ENCODE measurements around the gene KLRC1.
"Not testable (repeated sequence)": the region's sequence is repeated elsewhere in the genome, so short reads cannot be mapped to it uniquely, and the experiment has no call there.

KLRC1 gene

GRCh38 chr12:10453156-10453555, at the start of gene KLRC1:
KLRC1 (minus strand) TSS chr12:10453377; CDS start chr12:10451156, 2,221 bp downstream.
- no peak for DNase-seq

DNA sequence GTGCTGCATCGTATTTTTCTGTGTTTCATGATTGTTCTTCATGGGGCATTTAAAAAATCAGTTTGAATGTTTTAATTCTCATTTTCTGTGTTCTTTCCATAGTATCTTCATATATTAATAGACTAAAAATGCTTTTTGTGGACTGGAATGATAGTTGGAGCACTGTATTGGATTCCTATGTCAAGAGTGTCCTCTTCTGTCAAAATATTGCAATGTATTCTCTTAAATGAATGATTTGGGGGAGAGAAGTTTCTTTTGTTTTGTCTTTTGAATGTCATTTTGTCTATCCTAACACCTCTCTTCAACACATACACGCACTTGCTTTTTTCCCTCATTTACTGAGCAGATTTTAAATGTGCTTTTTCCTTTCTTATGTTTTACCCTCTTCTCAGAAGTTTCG, 47.9 kb upstream of the KLRC1 start:
- no peak for DNase-seq

DNA sequence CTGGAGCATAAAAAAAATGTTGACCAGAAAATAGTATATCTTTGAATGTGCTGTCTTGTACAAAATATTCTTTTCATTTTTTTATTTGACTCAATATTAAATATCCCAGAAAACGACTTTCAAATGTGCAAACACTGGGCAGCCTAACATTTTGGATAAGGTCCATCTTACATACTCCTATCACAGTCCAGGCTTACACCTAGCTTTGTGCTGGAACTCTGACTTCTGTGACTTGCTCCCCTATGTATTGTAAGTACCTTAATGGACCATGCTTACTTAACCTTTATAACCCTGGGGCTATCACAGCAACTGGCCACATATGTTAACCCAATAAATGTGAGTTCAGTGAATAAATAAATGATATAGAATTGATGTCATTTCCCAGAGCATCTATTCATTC, 44.9 kb upstream of the KLRC1 start:
- DNase-seq = no peak

GRCh38 chr12:10497602-10498001, 44.4 kb upstream of the KLRC1 start:
- DNase-seq = no peak

DNA sequence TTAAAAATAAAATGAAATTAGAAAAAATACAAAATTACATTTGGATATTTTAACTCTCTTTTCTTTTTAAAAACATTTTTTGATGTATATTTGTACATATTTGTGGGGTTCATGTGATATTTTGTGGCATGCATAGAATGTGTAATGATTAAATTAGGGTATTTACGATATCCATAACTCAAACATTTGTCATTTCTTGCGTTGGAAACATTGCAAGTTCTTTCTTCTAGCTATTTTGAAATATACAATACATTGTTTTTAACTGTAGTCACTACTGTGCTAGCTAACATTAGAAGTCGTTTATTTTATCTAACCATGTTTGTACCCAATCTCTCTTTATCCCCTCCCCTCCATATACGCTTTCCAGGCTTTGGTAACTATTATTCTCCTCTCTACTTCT, 38.6 kb upstream of the KLRC1 start:
- DNase-seq = no peak

DNA sequence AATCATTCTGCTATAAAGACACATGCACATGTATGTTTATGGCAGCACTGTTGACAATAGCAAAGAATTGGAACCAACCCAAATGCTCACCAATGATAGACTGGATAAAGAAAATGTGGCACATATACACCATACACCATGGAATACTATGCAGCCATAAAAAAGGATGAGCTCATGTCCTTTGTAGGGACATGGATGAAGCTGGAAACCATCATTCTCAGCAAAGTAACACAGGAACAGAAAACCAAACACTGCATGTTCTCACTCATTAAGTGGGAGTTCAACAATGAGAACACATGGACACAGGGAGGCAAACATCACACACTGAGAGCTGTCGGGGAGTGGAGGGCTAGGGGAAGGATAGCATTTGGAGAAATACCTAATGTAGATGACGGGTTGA, 34.2 kb upstream of the KLRC1 start:
- not testable (repeated sequence) for DNase-seq

- DNase-seq = not testable (repeated sequence)
Observed at GRCh38 chr12:10481901-10482300, 28.7 kb upstream of the KLRC1 start.

- not testable (repeated sequence) for DNase-seq
Observed at GRCh38 chr12:10472808-10473207, 19.6 kb upstream of the KLRC1 start.

DNA sequence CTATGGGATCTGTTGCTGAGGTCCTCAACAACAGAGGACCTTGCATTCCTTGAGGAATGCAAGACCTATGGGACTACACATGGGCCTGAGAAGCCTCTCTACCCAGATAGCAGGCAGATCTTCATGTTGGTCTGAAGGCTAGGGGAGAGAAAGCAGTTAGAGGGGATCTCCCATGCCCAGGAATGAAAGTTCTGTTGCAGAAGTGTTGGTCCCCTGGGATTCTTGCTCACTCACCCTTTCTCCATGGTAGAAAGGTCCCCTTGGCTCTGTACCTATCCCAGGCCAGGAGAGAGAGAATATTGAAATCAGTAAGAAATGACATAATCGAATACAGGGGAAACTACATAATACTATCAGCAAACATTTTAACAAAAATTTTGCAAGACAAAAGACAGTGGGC, 16.5 kb upstream of the KLRC1 start:
- DNase-seq = no peak

GRCh38 chr12:10466311-10466710, 13.1 kb upstream of the KLRC1 start:
- no peak for DNase-seq

- no peak for DNase-seq
Observed at GRCh38 chr12:10457760-10458159, 4.6 kb upstream of the KLRC1 start.

- no peak for DNase-seq
Observed at GRCh38 chr12:10456856-10457255, 3.7 kb upstream of the KLRC1 start.

- DNase-seq = no peak
Observed at GRCh38 chr12:10455766-10456165, 2.6 kb upstream of the KLRC1 start.

DNA sequence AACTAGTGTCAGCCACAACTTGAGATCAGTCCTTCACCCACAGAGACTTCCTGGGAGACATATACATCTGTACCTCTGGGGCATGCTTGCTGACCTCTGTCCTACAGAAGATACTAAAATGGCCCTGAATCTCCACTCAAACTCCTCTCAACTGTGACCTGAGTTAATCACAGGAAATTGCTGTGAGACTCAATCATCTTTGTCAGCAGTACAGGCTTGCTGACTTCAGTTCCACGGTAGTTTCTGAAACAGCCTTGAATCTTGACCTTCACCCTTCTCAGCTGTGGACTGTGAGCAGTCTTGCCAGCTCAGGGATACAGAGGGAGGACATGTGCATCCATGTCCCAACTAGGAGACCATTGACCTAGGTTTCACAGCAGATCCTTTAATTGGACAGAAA, 1.4 kb upstream of the KLRC1 start:
- DNase-seq = no peak

DNA sequence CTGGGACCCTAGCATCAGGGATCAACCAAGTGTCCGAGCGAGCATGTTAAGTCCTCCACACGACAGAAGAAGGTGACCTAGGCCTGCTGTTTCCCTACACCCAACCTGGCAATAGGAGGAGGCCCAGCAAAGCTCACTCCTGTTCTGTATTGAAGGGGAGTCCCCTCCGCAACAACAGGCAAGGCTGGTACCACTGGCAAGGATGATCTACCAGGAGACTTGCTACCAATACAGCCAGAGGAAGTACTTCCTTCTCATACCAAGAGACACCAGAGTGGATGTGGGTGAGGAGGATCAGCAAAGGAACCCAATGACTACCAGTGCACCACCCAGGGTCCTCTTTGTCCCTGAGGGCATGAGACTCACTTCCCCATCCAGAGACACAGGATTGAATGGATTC, 4.9 kb downstream of the KLRC1 start:
- no peak for DNase-seq

DNA sequence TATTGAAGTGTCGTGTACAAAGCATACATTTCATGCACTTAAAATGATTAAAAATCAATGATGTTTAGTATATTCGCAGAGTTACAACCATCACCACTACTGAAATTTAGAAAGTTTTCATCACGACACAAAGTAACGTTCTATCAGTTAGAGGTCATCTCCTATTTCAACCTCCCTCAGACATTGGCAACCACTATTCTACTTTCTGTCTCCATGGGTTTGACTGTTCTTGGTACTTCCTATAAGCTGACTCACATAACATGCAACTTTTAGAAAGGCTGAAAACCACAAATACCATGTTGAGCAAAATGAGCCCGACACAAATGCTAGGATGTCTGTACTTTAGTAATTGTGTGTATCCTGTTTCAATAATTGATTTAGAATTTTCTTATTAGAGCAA, 7.1 kb downstream of the KLRC1 start:
- not testable (repeated sequence) for DNase-seq

DNA sequence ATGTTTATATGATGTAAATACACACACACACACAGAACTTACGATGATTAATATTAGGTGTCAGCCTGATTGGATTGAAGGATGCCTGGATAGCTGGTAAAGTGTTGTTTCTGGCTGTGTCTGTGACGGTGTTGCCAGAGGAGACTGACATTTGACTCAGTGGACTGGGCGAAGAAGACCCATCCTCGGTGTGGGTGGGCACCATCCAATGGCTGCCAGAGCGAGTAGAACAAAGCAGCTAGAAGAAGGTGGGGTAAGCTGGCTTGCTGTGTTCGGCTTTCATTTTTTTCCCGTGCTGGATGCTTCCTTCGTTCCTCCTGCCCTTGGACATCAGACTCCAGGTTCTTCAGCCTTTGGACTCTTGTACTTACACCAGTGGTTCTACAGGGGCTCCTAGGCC, 12.0 kb downstream of the KLRC1 start:
- not testable (repeated sequence) for DNase-seq

DNA sequence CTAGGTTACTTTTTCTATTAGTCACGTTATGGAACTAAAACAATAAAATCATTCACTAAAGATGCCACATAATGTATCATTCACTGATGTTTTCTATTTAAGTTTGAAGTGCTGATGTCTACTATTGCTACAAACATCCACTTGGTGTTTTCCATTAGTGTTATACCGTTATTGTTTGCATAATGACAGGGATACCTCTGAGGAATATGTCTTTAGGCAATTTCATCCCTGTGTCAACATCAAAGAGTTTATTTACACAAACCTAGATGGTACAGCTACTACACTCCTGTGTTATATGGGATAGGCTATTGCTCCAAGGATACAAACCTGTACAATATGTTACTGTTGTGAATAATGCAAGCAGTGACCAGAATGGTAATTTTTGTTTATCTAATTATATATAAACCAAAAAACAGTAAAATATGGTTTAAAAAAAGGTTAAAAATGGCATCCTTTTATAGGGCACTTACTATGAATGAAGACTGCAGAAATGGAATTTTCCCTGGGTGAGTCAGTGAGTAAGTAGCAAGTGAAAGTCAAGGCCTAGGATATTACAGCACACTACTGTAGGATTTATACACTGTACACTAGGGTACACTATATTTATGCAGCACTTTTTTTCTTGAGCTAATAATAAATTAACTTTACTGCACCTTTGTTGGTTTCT, 13.4 kb downstream of the KLRC1 start:
- not testable (repeated sequence) for DNase-seq

DNA sequence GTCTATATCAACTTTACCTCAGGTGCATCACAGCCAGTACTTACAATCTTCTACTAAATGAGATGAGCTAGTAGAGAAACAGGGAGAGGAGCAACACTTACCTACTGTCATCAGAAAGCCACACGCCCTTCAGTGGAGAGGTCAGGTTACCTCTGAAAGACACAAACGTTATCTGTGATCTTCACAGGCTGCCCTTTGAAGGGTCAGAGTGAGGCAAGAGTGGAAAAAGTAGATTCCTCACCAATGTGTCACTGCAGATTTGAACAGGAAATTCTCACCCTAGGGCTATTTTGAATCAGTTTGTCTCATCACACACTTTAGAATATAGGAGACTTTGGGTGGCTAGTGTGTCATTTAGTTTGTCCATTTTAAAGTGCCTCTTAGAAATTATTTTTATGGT, 15.6 kb downstream of the KLRC1 start:
- DNase-seq = not testable (repeated sequence)

DNA sequence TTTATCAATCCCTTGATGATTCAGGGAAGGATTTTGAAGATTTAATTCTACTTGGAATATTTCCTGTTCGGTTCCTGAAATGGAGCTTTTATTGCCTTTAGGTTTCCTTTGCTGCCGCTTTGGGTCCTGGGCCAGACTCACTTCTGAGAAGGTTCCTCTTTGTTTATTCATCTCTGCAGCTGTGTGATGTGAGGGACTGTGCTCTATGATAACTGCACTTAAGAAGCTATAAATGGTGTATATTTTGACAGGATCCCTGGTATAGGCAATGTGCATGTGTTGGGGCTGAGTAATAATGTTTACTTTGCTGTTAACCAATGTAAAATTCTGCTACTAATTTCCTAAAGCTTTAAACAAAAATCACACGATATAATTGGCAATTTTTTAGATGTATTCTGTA, 17.4 kb downstream of the KLRC1 start, which contains the start of gene KLRC2:
Gene KLRC2, minus strand, starts transcription at position 195 of the 400 bp plus-strand sequence. Its CDS starts 24 bp downstream, at position 171.
- DNase-seq = not testable (repeated sequence)

DNA sequence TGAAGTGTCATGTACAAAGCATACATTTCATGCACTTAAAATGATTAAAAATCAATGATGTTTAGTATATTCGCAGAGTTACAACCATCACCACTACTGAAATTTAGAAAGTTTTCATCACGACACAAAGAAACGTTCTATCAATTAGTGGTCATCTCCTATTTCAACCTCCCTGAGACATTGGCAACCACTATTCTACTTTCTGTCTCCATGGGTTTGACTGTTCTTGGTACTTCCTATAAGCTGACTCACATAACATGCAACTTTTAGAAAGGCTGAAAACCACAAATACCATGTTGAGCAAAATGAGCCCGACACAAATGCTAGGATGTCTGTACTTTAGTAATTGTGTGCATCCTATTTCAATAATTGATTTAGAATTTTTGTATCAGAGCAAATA, 22.6 kb downstream of the KLRC1 start:
- DNase-seq = not testable (repeated sequence)

DNA sequence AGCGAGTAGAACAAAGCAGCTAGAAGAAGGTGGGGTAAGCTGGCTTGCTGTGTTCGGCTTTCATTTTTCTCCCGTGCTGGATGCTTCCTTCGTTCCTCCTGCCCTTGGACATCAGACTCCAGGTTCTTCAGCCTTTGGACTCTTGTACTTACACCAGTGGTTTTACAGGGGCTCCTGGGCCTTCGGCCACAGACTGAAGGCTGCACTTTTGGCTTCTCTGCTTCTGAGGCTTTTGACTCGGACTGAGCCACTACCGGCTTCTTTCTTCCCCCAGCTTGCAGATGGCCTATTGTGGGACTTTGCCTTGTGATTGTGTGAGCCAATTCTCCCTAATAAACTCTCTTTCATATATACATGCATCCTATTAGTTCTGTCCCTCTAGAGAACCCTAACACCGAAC, 27.2 kb downstream of the KLRC1 start:
- not testable (repeated sequence) for DNase-seq

- DNase-seq = not testable (repeated sequence)
Observed at GRCh38 chr12:10424260-10424899, 28.8 kb downstream of the KLRC1 start.

DNA sequence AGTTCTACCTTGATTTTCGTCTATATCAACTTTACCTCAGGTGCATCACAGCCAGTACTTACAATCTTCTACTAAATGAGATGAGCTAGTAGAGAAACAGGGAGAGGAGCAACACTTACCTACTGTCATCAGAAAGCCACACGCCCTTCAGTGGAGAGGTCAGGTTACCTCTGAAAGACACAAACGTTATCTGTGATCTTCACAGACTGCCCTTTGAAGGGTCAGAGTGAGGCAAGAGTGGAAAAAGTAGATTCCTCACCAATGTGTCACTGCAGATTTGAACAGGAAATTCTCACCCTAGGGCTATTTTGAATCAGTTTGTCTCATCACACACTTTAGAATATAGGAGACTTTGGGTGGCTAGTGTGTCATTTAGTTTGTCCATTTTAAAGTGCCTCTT, 31.0 kb downstream of the KLRC1 start:
- DNase-seq = not testable (repeated sequence)

DNA sequence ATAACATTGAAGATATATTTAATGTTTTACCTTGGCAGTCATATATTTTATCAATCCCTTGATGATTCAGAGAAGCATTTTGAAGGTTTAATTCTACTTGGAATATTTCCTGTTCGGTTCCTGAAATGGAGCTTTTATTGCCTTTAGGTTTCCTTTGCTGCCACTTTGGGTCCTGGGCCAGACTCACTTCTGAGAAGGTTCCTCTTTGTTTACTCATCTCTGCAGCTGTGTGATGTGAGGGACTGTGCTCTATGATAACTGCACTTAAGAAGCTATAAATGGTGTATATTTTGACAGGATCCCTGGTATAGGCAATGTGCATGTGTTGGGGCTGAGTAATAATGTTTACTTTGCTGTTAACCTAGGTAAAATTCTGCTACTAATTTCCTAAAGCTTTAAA, 32.8 kb downstream of the KLRC1 start, which contains the start of gene KLRC3:
Gene KLRC3, minus strand, starts transcription at position 262 of the 400 bp plus-strand sequence. Its CDS starts 45 bp downstream, at position 217.
- DNase-seq = not testable (repeated sequence)

All from stimulated activated CD4-positive, alpha-beta T cell treated with anti-CD3 and anti-CD28 coated beads, Interleukin-12 subunit alpha, Interleukin-12 subunit beta, amount 100 ng/mL, for 4 hours (primary cell).